LNCaP clone FGC (cell line): Measurements from ENCODE around the gene FKBP8.

Experiments
- DNase-seq: peaks from one replicate; pipeline ENCODE4 v3.0.0-alpha.2; 2011; ENCODE audit warnings: low read depth
- H3K4me3 ChIP-seq: 2 replicates; pipeline ENCODE4 v1.5.1; 2011; ENCODE audit warnings: mild to moderate bottlenecking, low read depth, low read length, control low read depth
- CTCF ChIP-seq: IDR thresholded peaks from 2 replicates; pipeline ENCODE4 v1.5.1; 2012; ENCODE audit warnings: mild to moderate bottlenecking; ENCODE audit not compliant: control insufficient read depth, insufficient read depth; ENCODE audit errors: extremely low read depth

Gene FKBP8

GRCh38 chr19:18501351-18501750, 42.0 kb downstream of the FKBP8 start:
- no peak for TF ChIP-seq CTCF
- H3K4me3 ChIP-seq, result no peak overlapping the region
- DNase-seq, result no peak

- no peak for TF ChIP-seq CTCF
- DNase-seq, result peak; percentile 86
- H3K4me3 ChIP-seq, result no peak overlapping the region
These were observed 42.6 kb downstream of the FKBP8 start for GRCh38 chr19:18500799-18501198.

- no peak for DNase-seq
- no peak for TF ChIP-seq CTCF
- H3K4me3 ChIP-seq, result no peak overlapping the region
These were observed 43.0 kb downstream of the FKBP8 start for GRCh38 chr19:18500376-18500775.

- H3K4me3 ChIP-seq, result no peak overlapping the region
- TF ChIP-seq CTCF, result no peak
- no peak for DNase-seq
These were observed 44.2 kb downstream of the FKBP8 start for GRCh38 chr19:18499055-18499775.

- TF ChIP-seq CTCF, result no peak
- H3K4me3 ChIP-seq, result no peak overlapping the region
- DNase-seq, result no peak
These were observed 46.5 kb downstream of the FKBP8 start for GRCh38 chr19:18496980-18497256.

GRCh38 chr19:18496167-18496979, 47.0 kb downstream of the FKBP8 start:
- peak; percentile 93 for DNase-seq
- peak overlapping the region; percentile 42 for H3K4me3 ChIP-seq

More at GRCh38 chr19:18496167-18496979, 47.0 kb downstream of the FKBP8 start:
- TF ChIP-seq CTCF, result no peak
